HG03175 (cell line): ENCODE data around the gene CBLN1.
"Not testable (repeated sequence)": the region's sequence is repeated elsewhere in the genome, so short reads cannot be mapped to it uniquely, and the experiment has no call there.

ENCODE experiments used
- ATAC-seq: cut with Tn5 transposase; IDR thresholded peaks from one replicate; pipeline ENCODE4 v1.9.1; 2021; ENCODE audit warnings: mild to moderate bottlenecking, moderate library complexity; ENCODE audit not compliant: unreplicated experiment

The CBLN1 gene

DNA sequence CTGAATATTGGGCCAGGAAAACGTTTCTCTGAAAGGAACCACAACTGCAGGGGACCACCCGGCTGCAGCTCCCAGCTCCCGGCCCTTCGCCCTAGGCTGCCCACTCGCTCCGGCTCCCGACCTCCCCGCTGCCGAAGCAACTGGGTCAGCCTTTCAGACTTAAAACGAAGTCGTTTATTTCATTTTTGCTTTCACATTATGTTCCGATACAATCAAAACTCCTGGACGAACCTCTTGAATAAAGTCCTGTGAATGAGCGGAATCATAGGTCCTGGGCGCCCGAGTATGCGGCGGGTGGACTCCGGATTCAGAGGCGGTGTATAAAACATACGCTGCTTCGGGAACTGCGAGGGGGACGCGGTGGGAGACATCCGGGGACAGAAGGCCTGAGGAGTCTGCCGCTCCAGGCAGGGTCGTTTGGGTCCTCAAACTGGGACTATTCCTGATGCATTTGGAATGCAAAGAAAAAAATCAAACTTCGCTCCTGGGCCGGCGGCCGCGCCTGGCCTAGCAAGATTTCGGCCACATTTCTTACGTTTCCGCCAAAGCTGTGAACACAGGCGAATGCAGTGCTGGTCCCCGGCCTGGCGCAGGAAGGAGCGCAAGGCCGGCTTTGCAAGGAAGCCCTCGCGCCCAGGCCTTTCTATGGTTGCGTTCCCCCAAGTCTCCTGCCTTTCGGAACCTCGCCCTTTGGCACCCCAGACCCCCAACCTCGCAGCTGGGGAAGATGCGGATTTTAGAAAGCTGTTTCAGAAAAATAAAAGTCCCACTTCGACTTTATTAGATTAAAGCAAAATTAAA, 3.7 kb downstream of the CBLN1 start:
- ATAC-seq, result no peak

- no peak for ATAC-seq
Observed at GRCh38 chr16:49277386-49277742, 4.3 kb downstream of the CBLN1 start.

DNA sequence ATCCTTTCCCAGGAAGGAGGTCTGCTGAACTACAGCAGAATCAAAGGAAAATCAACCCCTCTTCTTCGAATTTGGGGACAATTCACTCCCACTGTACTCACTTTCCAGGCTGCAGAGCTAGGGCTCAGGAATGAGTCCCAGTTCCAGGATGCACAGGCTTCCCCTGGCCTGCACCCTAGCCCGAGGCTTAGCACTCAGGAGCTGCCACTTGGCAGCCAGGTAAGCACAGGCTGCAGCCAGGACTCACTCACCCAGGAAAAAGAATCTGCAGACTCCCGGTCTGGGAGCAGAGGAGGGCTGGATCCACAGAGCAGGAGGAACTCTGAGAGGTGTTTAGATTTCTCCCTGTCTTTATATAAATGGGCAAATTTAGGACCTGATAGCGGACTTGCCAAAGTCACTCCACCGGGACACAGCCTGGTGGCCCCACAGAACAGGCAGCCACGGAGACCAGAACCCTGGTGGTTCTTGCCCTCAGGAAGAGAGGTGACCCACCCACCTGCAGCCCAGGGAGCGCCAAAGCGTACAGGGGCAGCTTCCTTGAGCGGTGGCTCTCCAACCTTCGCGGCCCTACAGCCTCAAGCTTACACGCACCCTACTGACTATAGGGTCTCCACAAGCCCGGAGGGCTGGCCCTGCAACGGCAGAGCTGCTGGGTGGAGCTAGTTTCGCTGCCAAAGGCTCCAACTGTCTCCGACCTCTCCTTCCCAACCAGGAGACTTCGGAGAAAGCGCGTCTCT, 4.8 kb downstream of the CBLN1 start:
- ATAC-seq, result no peak

- ATAC-seq, result no peak
Observed at GRCh38 chr16:49275870-49276269, 5.8 kb downstream of the CBLN1 start.

DNA sequence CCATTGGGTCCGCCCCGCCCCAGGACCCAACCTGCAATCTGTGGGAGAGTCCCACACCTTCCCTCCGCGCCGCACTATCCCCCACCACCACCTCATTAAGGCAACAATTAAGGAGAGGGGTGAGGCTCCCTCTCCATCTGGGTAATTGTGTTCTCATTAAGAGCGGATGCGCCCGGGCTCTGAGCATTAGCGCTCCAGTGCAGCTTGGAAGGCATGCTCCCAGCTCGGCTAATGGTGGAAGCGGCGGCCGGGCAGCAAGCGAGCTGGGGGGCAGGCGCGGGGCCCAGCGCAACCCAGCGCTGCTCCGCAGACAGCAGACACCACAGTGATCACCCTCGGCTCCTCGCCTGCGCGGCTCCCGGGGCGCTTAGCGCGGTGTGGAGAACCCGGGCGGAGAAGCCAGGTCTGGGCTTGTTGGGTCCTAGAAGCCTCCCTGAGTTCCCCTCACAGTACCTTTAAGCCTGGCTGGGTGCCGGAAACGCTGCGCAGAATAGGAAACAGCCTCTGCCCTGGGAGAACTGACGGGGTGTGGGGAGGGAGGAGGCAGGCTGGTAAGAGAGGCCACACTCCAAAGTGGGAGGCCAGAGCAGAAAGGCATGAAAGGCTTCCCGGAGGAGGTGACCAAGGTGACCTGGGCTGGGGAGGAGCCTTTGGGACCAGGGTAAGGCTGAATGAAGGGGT, 6.4 kb downstream of the CBLN1 start:
- ATAC-seq, result no peak

GRCh38 chr16:49274591-49274990, 7.0 kb downstream of the CBLN1 start:
- ATAC-seq, result no peak

GRCh38 chr16:49273771-49274170, 7.9 kb downstream of the CBLN1 start:
- ATAC-seq, result no peak

- no peak for ATAC-seq
Observed at GRCh38 chr16:49271363-49271762, 10.3 kb downstream of the CBLN1 start.

DNA sequence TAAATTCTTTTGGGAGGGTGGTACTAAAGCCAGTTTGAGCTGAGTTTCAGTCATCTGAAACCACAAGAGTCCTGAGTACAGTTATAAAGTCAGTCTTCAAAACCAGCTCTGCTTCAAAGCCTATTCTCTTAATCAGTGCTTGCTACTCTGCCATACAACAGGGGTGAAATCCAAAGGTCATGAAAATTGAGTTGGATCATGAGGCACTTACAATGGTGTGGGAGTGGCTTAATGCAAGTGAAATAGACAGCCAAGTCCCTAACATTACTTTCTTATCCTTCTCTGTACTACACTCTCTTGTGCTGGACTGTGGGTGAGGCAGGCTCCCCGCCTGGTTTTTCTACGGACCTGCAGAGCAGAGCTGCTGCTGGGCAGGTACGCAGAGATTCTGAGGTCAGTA, 12.4 kb downstream of the CBLN1 start:
- no peak for ATAC-seq

- ATAC-seq, result no peak
Observed at GRCh38 chr16:49268667-49269066, 13.0 kb downstream of the CBLN1 start.

- no peak for ATAC-seq
Observed at GRCh38 chr16:49262501-49262900, 19.1 kb downstream of the CBLN1 start.

- no peak for ATAC-seq
Observed at GRCh38 chr16:49261930-49262329, 19.7 kb downstream of the CBLN1 start.

- no peak for ATAC-seq
Observed at GRCh38 chr16:49260956-49261530, 20.6 kb downstream of the CBLN1 start.

DNA sequence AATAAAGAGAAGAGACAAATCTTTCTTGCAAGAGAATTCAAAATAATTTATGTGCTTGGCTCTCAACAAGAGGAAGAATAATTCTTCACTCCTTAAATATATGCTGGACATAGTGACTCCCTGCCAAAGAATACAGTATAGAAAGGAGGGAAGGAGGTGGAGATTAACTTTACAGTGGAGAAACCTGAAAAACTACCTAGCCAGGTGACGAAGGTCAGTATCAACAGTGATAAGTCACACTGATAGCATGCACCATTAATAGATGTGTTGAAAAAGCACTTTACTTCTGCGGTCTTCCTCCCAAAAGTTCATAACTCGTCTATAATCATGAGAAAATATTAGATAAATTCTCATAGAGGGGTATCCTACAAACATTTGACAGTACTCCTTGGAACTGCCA, 21.4 kb downstream of the CBLN1 start:
- ATAC-seq, result no peak

DNA sequence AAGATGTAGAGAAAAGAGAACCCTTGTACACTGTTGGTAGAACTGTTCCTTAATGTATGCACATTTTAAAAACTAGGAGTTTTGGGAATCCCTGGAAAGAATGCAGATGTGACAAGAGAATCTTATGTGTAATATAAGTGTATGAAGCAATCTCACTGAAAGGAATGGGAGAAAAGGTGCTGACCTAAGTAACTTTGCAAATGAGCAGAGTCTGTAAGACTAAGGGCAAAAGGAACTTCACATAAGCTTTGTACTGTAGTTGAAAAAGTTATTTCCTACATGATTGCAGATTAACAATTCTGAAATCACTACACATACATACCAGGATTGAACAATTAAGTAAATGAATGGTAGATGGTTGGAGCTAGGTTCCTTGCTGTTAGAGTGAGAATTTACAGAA, 22.3 kb downstream of the CBLN1 start:
- ATAC-seq, result no peak

- ATAC-seq, result no peak
Observed at GRCh38 chr16:49250689-49251088, 30.9 kb downstream of the CBLN1 start.

- no peak for ATAC-seq
Observed at GRCh38 chr16:49248227-49248626, 33.4 kb downstream of the CBLN1 start.

DNA sequence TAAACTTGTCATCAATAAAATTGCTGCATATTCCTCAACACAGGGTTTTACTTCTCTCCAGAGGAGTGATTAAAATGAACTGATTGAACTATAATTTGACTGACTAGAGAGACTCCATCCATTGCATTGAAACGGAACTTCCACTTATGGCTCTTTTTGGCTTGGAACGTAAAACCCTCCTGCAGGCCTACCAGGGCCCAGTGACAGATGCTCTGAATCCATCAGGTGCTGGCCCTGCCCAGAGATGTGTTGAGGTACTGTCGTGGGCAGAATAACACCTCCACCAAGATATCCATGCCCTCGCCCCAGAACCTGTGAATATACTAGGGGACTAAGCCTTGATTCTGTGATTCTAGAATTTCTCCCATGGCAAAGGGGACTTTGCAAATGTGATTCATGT, 45.4 kb downstream of the CBLN1 start:
- ATAC-seq, result no peak

- not testable (repeated sequence) for ATAC-seq
Observed at GRCh38 chr16:49228335-49228734, 53.3 kb downstream of the CBLN1 start.
